Suprapubic skin (tissue), 4 donors: ENCODE measurements around the gene ITPRIPL1.

Experiments used
- CTCF ChIP-seq, 2 donors: fragments of 200-600 bp in 1 of 2; fragments of 450-650 bp in 1 of 2; sonication (generic) in 1 of 2; IDR thresholded peaks; one replicate each; pipeline ENCODE4 v1.5.1; 2016 to 2019; ENCODE audit warnings: antibody characterized with exemption in 2 of 2, mild to moderate bottlenecking in 1 of 2, moderate library complexity in 1 of 2
- EP300 ChIP-seq: sonication (generic); formaldehyde crosslinking; IDR thresholded peaks from one replicate; pipeline ENCODE4 v1.6.1; 2017; ENCODE audit warnings: antibody characterized with exemption
- POLR2A ChIP-seq, 2 donors: fragments of 450-650 bp; IDR thresholded peaks; one replicate each; pipeline ENCODE4 v1.6.1; 2017; ENCODE audit warnings: antibody characterized with exemption in 2 of 2, mild to moderate bottlenecking in 2 of 2, moderate library complexity in 2 of 2
- POLR2AphosphoS5 ChIP-seq, 3 donors: sonication (generic); formaldehyde crosslinking; IDR thresholded peaks; one replicate each; pipeline ENCODE4 v1.6.1; 2017; ENCODE audit warnings: antibody characterized with exemption in 3 of 3

- TF ChIP-seq CTCF (IDR thresholded peaks at IDR 0.05) (no peak), EP300 (no peak), POLR2AphosphoS5 (IDR thresholded peaks at IDR 0.05) (no peak), POLR2A (IDR thresholded peaks at IDR 0.05) (no peak)
Observed at GRCh38 chr2:96291751-96292150, 33.4 kb upstream of the ITPRIPL1 start.
